ENCODE results near the gene TP63.

TP63 gene

DNA sequence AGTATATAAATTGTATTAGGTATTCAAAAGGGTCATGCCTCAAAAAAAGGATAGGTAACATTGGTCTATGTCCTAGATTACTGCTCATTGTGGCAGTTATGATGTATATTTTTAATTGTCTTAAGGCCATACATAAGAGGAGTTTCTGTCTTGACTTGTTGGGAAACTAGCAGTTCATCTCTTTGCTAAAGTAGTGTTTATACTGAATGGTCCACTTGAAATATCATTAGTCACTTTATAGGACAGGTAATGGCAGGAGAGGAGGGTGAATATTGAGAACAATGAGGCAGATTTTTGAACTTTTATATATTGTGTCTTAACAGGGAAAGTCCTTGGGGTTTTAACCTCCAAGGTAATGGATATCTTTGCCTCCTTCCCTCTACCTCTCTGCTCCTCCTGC, 58.4 kb downstream of the TP63 start:
- CTCF ChIA-PET: no interaction called here
- DNase-seq (ENCODE audit: low read depth, low spot score): no peak
- TF ChIP-seq, protein P1, sequence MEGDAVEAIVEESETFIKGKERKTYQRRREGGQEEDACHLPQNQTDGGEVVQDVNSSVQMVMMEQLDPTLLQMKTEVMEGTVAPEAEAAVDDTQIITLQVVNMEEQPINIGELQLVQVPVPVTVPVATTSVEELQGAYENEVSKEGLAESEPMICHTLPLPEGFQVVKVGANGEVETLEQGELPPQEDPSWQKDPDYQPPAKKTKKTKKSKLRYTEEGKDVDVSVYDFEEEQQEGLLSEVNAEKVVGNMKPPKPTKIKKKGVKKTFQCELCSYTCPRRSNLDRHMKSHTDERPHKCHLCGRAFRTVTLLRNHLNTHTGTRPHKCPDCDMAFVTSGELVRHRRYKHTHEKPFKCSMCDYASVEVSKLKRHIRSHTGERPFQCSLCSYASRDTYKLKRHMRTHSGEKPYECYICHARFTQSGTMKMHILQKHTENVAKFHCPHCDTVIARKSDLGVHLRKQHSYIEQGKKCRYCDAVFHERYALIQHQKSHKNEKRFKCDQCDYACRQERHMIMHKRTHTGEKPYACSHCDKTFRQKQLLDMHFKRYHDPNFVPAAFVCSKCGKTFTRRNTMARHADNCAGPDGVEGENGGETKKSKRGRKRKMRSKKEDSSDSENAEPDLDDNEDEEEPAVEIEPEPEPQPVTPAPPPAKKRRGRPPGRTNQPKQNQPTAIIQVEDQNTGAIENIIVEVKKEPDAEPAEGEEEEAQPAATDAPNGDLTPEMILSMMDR (IDR thresholded peaks at IDR 0.05; ENCODE audit: insufficient read depth, low read length, missing control alignments): no peak
- POLR2A ChIA-PET: no interaction called here
- H3K4me3 ChIP-seq (ENCODE audit: low read depth, low read length): no peak overlapping the region

GRCh38 chr3:189690237-189690636, 59.0 kb downstream of the TP63 start:
- ChIA-PET POLR2A (no interaction called here), CTCF (no interaction called here)
- TF ChIP-seq, protein P1 (IDR thresholded peaks at IDR 0.05; ENCODE audit: insufficient read depth, low read length, missing control alignments): no peak
- no peak overlapping the region for H3K4me3 ChIP-seq (ENCODE audit: low read depth, low read length)
- DNase-seq (ENCODE audit: low read depth, low spot score): no peak

DNA sequence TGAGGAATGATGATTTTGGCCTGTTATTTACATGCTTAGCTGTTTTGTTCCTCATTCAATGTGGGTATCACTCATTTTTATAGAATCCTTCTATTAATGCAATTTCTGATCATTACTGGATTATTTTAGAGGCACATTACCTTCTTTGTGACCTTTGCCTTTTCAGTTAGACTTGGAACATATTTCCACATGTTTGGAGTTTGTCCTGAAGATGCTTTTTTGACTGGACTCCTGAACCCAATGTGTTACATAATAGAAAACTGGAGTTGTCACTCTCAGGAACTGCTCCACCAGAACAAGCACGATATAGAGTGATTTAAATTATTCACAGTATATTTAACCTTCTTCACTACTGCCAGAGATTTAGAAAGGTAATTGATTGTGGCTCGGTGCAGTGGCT, 59.5 kb downstream of the TP63 start:
- no peak overlapping the region for H3K4me3 ChIP-seq (ENCODE audit: low read depth, low read length)
- ChIA-PET CTCF (no interaction called here), POLR2A (no interaction called here)
- TF ChIP-seq, protein P1 (IDR thresholded peaks at IDR 0.05; ENCODE audit: insufficient read depth, low read length, missing control alignments): no peak
- no peak for DNase-seq (ENCODE audit: low read depth, low spot score)

- CTCF ChIA-PET: interaction anchor here (1.6 kb wide), 1 partner anchor 17 kb away, joined by 4 read pairs; no protein-coding TSS in a partner anchor
- POLR2A ChIA-PET: no interaction called here
- no peak for DNase-seq (ENCODE audit: low read depth, low spot score)
- no peak overlapping the region for H3K4me3 ChIP-seq (ENCODE audit: low read depth, low read length)
- TF ChIP-seq, protein P1 (IDR thresholded peaks at IDR 0.05; ENCODE audit: insufficient read depth, low read length, missing control alignments): no peak
Observed at GRCh38 chr3:189695400-189695799, 64.2 kb downstream of the TP63 start.

GRCh38 chr3:189698811-189699210, 67.6 kb downstream of the TP63 start:
- CTCF ChIA-PET: interaction anchor here (0.8 to 1.1 kb wide), 2 partner anchors 11 to 12 kb away, joined by 3 to 4 read pairs; no protein-coding TSS in a partner anchor
- TF ChIP-seq, protein P1 (IDR thresholded peaks at IDR 0.05; ENCODE audit: insufficient read depth, low read length, missing control alignments): no peak
- POLR2A ChIA-PET: no interaction called here
- DNase-seq (ENCODE audit: low read depth, low spot score): no peak
- H3K4me3 ChIP-seq (ENCODE audit: low read depth, low read length): no peak overlapping the region

DNA sequence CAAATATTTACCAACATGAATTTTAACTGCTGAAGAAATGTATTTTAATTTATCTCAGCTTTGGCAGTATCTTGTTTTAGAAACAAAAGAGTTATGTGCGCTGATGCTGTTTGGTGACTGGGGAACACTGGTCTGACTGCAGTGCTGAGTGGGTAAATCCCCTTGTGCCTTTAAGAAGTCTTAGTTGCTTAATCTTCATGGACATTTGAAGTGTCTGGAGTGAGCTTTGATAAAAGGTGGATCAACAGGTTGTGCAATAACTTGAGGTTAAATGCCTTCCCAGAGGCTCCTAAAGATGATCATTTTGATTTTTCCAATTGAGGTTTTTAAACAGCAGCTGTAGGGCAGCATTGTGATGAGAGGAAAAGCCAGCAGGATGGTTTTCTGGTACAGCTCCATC, 68.7 kb downstream of the TP63 start:
- CTCF ChIA-PET: interaction anchor here (0.8 to 1.3 kb wide), 2 partner anchors 13 to 249 kb away, joined by 3 to 5 read pairs; no protein-coding TSS in a partner anchor
- no peak overlapping the region for H3K4me3 ChIP-seq (ENCODE audit: low read depth, low read length)
- TF ChIP-seq, protein P1 (IDR thresholded peaks at IDR 0.05; ENCODE audit: insufficient read depth, low read length, missing control alignments): no peak
- POLR2A ChIA-PET: no interaction called here
- DNase-seq (ENCODE audit: low read depth, low spot score): no peak

All from AG04449 (cell line).